Skeletal muscle tissue (tissue), 4 donors: ENCODE data around the gene ZNHIT2. TPM values are rescaled to one million over a fixed set of nuclear protein-coding genes. Genes with fewer than 3 reads are reported as not detected.
"Not testable (repeated sequence)": the region's sequence is repeated elsewhere in the genome, so short reads cannot be mapped to it uniquely, and the experiment has no call there.

Experiments
- H3K27ac ChIP-seq: one replicate; pipeline ENCODE4 v1.7.0; 2013; ENCODE audit warnings: mild to moderate bottlenecking, low read depth, low read length, inconsistent platforms
- H3K27me3 ChIP-seq, 3 donors: one replicate each; pipeline ENCODE4 v1.7.0; 2013; ENCODE audit warnings: low read length in 3 of 3; ENCODE audit not compliant: control insufficient read depth in 3 of 3, insufficient read depth in 3 of 3
- H3K36me3 ChIP-seq, 3 donors: one replicate each; pipeline ENCODE4 v1.7.0; 2013; ENCODE audit warnings: low read length in 3 of 3; ENCODE audit not compliant: control insufficient read depth in 3 of 3, insufficient read depth in 3 of 3
- H3K4me1 ChIP-seq, 3 donors: one replicate each; pipeline ENCODE4 v1.7.0; 2013; ENCODE audit warnings: low read length in 3 of 3, mild to moderate bottlenecking in 3 of 3; ENCODE audit not compliant: control insufficient read depth in 3 of 3, insufficient read depth in 3 of 3
- H3K4me3 ChIP-seq, 3 donors: one replicate each; pipeline ENCODE4 v1.7.0; 2013; ENCODE audit warnings: low read length in 3 of 3
- H3K9ac ChIP-seq, 3 donors: one replicate each; pipeline ENCODE4 v1.7.0; 2013; ENCODE audit warnings: low read length in 3 of 3, mild to moderate bottlenecking in 3 of 3, moderate library complexity in 2 of 3, low read depth in 1 of 3
- H3K9me3 ChIP-seq, 3 donors: one replicate each; pipeline ENCODE4 v1.7.0; 2013; ENCODE audit warnings: low read length in 3 of 3; ENCODE audit not compliant: control insufficient read depth in 3 of 3
- total RNA-seq: library from RNA; depleted of rRNA; stranded (reverse); fragments of >200 nt; gene quantifications from one replicate; pipeline ENCODE4 v1.2.3, GENCODE V29; 2014
- donor health status: Osteomylitis.

ZNHIT2 gene
- total RNA-seq, 1 donor from 2014 or later: 4.2 TPM

GRCh38 chr11:65121447-65121864, 4.0 kb upstream of the ZNHIT2 start:
- Histone ChIP-seq H3K4me1 (peaks cover 24 to 44% (median 28%) of the 10 kb centered on the region in 3 donors), H3K4me3 (peak overlapping the region; percentile 88 to 99 (median 99)), H3K9me3 (no peaks in the 10 kb centered on the region), H3K9ac (peak overlapping the region; percentile 95 to 98 (median 97)), H3K36me3 (peaks cover 43 to 48% (median 48%) of the 10 kb centered on the region in 3 donors), H3K27ac (peak overlapping the region; percentile 91), H3K27me3 (no peaks in the 10 kb centered on the region)

GRCh38 chr11:65120831-65121230, 3.3 kb upstream of the ZNHIT2 start:
- no peaks in the 10 kb centered on the region for H3K9me3 ChIP-seq
- H3K4me1 ChIP-seq: peaks cover 31 to 50% (median 34%) of the 10 kb centered on the region in 3 donors
- H3K4me3 ChIP-seq: peak overlapping the region; percentile 1 to 99 (median 88)
- peak overlapping the region; percentile 91 for H3K27ac ChIP-seq
- peak overlapping the region; percentile 95 to 98 (median 97) for H3K9ac ChIP-seq
- H3K27me3 ChIP-seq: no peaks in the 10 kb centered on the region
- H3K36me3 ChIP-seq: peaks cover 38 to 46% (median 43%) of the 10 kb centered on the region in 3 donors

- Histone ChIP-seq H3K9me3 (no peaks in the 10 kb centered on the region), H3K4me3 (no peak overlapping the region), H3K36me3 (peaks cover 32 to 38% (median 33%) of the 10 kb centered on the region in 3 donors), H3K27me3 (no peaks in the 10 kb centered on the region), H3K4me1 (peaks cover 33 to 60% (median 42%) of the 10 kb centered on the region in 3 donors), H3K9ac (no peak overlapping the region), H3K27ac (no peak overlapping the region)
Observed at GRCh38 chr11:65119670-65119995, 2.1 kb upstream of the ZNHIT2 start.

GRCh38 chr11:65118891-65119669, 1.6 kb upstream of the ZNHIT2 start:
- H3K4me3 ChIP-seq, H3K9me3 ChIP-seq, H3K27me3 ChIP-seq, H3K27ac ChIP-seq: not testable (repeated sequence)
- peaks cover 30 to 35% (median 32%) of the 10 kb centered on the region in 3 donors for H3K36me3 ChIP-seq
- H3K9ac ChIP-seq: peak overlapping the region in 1 of 3 donors; percentile 25
- H3K4me1 ChIP-seq: peaks cover 33 to 65% (median 44%) of the 10 kb centered on the region in 3 donors

- no peaks in the 10 kb centered on the region for H3K9me3 ChIP-seq
- peak overlapping the region in 1 of 3 donors; percentile 9 for H3K4me3 ChIP-seq
- H3K27ac ChIP-seq: peak overlapping the region; percentile 52
- peaks cover 30 to 35% (median 32%) of the 10 kb centered on the region in 3 donors for H3K36me3 ChIP-seq
- peak overlapping the region in 1 of 3 donors; percentile 50 for H3K9ac ChIP-seq
- no peaks in the 10 kb centered on the region for H3K27me3 ChIP-seq
- H3K4me1 ChIP-seq: peaks cover 33 to 69% (median 50%) of the 10 kb centered on the region in 3 donors
Observed at GRCh38 chr11:65118097-65118837, 766 bp upstream of the ZNHIT2 start.

GRCh38 chr11:65116370-65117205, 913 bp downstream of the ZNHIT2 start:
- peak overlapping the region; percentile 90 to 97 (median 91) for H3K4me3 ChIP-seq
- no peaks in the 10 kb centered on the region for H3K27me3 ChIP-seq
- H3K36me3 ChIP-seq: peaks cover 30 to 35% (median 32%) of the 10 kb centered on the region in 3 donors
- H3K9me3 ChIP-seq: no peaks in the 10 kb centered on the region
- peak overlapping the region; percentile 79 for H3K27ac ChIP-seq
- H3K4me1 ChIP-seq: peaks cover 33 to 70% (median 59%) of the 10 kb centered on the region in 3 donors
- peak overlapping the region; percentile 88 to 94 (median 94) for H3K9ac ChIP-seq

- H3K36me3 ChIP-seq: peaks cover 23 to 28% (median 26%) of the 10 kb centered on the region in 3 donors
- peak overlapping the region; percentile 33 to 94 (median 88) for H3K9ac ChIP-seq
- H3K4me1 ChIP-seq: peaks cover 34 to 70% (median 58%) of the 10 kb centered on the region in 3 donors
- no peaks in the 10 kb centered on the region for H3K27me3 ChIP-seq
- no peak overlapping the region for H3K27ac ChIP-seq
- H3K9me3 ChIP-seq: no peaks in the 10 kb centered on the region
- no peak overlapping the region for H3K4me3 ChIP-seq
Observed at GRCh38 chr11:65115361-65116082, 2.0 kb downstream of the ZNHIT2 start.

GRCh38 chr11:65114538-65115171, 2.8 kb downstream of the ZNHIT2 start:
- no peak overlapping the region for H3K4me3 ChIP-seq
- no peaks in the 10 kb centered on the region for H3K27me3 ChIP-seq
- H3K4me1 ChIP-seq: peaks cover 39 to 73% (median 58%) of the 10 kb centered on the region in 3 donors
- H3K9me3 ChIP-seq: no peaks in the 10 kb centered on the region
- H3K27ac ChIP-seq: no peak overlapping the region
- H3K9ac ChIP-seq: peak overlapping the region in 1 of 3 donors; percentile 25
- peaks cover 18 to 22% (median 20%) of the 10 kb centered on the region in 3 donors for H3K36me3 ChIP-seq
